ENCODE data around the gene NHERF2.

NHERF2 gene

DNA sequence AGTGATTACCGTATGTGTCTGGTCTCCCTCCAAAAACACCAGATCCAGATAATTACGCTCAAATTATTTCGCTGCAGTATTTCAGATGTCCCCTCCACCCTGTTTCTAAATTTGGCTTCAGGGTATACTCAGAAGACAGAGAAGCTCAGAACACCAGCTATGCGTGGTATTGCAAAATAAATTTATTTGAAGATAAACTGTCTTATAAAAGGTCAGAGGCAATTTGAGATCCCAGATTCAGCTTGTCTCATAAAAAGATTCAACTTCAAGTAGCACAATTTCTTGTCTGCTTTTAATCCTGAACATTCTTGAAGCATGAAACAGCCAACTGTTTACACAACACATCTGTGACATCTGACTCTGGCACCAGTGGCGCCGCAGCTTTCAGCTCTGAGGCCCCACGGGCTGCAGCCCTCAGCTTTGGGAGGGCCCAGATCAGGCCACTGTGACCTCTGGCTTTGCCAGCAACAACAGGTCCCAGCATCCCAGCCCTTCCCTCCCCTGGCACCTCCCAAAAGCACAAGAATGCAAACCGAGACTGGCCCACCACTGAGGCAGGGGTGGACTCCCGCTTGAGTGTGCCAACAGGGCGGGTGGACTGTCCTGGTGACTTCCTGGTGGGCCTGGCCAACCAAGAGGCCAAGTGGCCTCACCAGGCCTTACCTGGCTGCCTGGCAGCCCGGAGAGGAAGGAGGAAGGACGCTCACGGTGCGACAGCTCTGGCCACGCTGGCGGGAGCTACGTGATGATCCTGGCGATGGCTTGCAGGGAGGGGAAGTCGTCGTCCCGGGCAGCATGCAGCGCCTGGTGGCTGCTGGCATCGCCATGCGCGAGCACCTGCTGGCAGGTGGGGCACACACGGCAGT lies 29.0 kb upstream of the NHERF2 start:
- in situ Hi-C loops (cut with HindIII; ENCODE audit: low sequenced_read_pairs), result no loop called here
- DNase-seq (ENCODE audit: low read depth, low spot score), result no peak
- H3K4me3 ChIP-seq (ENCODE audit: low read depth, low read length), result no peak overlapping the region
- TF ChIP-seq, protein P1, sequence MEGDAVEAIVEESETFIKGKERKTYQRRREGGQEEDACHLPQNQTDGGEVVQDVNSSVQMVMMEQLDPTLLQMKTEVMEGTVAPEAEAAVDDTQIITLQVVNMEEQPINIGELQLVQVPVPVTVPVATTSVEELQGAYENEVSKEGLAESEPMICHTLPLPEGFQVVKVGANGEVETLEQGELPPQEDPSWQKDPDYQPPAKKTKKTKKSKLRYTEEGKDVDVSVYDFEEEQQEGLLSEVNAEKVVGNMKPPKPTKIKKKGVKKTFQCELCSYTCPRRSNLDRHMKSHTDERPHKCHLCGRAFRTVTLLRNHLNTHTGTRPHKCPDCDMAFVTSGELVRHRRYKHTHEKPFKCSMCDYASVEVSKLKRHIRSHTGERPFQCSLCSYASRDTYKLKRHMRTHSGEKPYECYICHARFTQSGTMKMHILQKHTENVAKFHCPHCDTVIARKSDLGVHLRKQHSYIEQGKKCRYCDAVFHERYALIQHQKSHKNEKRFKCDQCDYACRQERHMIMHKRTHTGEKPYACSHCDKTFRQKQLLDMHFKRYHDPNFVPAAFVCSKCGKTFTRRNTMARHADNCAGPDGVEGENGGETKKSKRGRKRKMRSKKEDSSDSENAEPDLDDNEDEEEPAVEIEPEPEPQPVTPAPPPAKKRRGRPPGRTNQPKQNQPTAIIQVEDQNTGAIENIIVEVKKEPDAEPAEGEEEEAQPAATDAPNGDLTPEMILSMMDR (IDR thresholded peaks at IDR 0.05; ENCODE audit: low read depth, low read length), result no peak

DNA sequence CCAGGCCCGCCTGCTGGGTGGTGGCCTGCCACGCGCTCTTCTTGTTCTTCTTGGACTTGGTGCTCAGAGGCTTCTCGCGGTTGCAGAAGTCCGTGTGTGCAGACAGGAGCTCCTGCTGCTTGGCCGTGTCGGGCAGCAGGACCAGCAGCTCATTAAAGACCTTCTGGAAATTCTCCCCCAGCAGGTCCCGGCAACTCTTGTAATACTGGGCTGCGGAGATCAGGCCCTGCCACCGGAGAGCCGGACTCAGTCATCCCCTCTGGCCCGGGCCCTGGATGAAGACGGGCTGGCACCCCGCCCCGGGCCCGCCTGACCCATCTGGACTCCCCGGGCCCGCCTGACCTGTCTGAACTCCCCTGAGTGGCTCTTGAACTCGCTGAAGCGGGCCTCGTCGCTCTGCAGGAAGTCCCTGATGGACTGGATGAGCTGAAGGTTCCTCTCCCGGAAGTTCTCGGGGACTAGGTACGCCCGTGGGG lies 28.3 kb upstream of the NHERF2 start:
- H3K4me3 ChIP-seq (ENCODE audit: low read depth, low read length), result no peak overlapping the region
- no peak for DNase-seq (ENCODE audit: low read depth, low spot score)
- TF ChIP-seq, protein P1 (IDR thresholded peaks at IDR 0.05; ENCODE audit: low read depth, low read length), result no peak
- in situ Hi-C loops (cut with HindIII; ENCODE audit: low sequenced_read_pairs), result no loop called here

DNA sequence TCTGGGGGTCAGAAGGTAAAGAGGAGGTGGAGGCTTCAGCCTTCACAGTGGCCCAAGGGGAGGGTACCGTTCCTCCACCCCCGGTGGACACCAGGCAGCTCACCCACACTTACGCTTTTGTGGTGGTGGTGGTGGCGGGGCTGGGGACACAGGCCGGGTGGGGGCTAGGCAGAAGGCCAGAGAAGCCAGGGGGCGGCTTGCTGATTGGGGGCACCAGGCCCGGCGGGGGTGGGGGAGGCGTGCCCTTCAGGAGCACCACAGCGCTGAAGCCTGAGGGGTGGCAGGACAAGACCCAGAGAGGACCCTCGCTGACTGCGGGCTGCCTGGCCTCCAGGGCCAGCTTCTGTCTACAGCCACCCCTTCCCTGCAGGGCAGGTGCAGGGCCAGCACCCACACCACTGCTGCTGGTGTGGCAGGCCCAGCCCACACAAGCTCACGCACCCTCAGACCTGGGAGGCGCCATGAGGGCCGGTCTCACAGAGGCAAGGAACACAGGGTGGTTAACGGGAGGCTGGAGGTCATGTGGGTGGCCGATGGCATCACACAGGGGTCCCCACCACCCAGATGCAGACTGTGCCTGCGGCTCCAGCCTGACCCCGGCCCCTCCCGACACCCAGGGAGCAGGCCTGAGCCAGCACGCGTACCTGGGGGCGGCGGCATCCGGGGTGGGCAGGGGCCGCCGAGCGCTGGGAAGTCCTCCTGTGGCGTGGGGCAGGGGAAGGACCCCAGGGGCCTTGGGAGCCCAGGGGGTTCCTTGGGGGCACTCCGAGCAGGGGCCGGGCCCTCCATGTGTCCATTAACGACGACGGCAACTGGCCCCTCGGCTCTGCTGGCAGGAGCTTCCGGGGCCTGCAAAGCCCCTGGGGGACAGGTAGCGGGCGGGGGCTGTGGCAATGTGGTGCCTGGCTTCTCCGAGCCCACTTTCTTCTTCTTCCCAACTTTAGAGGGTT lies 27.6 kb upstream of the NHERF2 start:
- DNase-seq (ENCODE audit: low read depth, low spot score), result no peak
- in situ Hi-C loops (cut with HindIII; ENCODE audit: low sequenced_read_pairs), result no loop called here
- TF ChIP-seq, protein P1 (IDR thresholded peaks at IDR 0.05; ENCODE audit: low read depth, low read length), result no peak
- H3K4me3 ChIP-seq (ENCODE audit: low read depth, low read length), result no peak overlapping the region

DNA sequence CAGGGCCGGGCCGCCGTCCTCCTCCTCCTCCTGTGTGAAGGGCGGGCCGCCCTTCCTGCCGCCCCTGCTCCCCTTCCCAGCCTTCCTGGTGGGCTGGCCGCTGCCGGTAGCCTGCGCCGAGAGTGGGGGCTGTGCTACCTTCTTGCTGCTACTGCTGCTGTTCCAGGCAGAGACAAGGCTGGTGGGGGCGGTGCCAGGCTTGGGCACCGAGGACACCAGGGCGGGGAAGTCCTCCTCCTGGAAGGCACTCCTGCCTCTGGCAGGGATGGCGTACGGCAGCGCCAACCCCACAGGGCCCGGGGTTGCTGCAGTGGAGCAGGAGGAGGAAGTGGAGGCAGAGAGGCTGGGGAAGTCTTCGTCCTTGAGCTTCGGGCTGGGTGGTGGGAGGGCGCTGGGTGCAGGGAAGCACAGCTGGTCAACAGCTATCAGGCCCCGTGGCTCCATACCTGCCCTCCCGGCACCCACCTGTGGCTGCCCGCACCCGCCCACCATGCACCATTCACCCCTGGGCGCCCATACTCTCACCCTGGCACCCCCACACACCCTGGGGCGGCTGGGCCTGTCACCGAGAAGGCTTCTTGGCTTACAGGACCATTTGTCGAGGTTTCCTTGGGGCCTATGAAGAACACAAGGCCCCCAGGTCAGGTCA lies 26.7 kb upstream of the NHERF2 start:
- no peak for DNase-seq (ENCODE audit: low read depth, low spot score)
- TF ChIP-seq, protein P1 (IDR thresholded peaks at IDR 0.05; ENCODE audit: low read depth, low read length), result no peak
- in situ Hi-C loops (cut with HindIII; ENCODE audit: low sequenced_read_pairs), result no loop called here
- no peak overlapping the region for H3K4me3 ChIP-seq (ENCODE audit: low read depth, low read length)

DNA sequence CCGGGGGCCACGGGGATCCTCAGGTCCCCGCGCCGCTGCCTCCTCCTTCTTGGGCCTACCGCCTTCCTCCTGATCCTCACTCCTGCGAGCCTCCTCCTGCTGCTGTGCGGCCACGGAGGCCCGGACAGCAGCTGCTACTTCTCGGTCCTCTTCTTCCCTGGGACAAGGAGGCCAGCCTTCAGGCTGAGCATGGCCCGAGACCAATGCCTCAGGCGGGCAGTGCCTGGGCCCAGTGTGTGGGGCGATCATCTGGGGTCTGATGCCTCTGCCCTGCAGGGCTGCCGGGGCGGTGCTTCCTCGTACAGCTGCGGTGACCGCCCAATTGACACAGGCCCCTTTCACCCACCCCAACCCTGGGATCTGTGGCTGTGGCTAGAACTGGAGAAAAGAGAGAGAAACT lies 25.7 kb upstream of the NHERF2 start:
- in situ Hi-C loops (cut with HindIII; ENCODE audit: low sequenced_read_pairs), result no loop called here
- H3K4me3 ChIP-seq (ENCODE audit: low read depth, low read length), result no peak overlapping the region
- no peak for DNase-seq (ENCODE audit: low read depth, low spot score)
- TF ChIP-seq, protein P1 (IDR thresholded peaks at IDR 0.05; ENCODE audit: low read depth, low read length), result no peak

Data from astrocyte of the spinal cord (primary cell).